ENCODE data around the gene CDH22.

DNA sequence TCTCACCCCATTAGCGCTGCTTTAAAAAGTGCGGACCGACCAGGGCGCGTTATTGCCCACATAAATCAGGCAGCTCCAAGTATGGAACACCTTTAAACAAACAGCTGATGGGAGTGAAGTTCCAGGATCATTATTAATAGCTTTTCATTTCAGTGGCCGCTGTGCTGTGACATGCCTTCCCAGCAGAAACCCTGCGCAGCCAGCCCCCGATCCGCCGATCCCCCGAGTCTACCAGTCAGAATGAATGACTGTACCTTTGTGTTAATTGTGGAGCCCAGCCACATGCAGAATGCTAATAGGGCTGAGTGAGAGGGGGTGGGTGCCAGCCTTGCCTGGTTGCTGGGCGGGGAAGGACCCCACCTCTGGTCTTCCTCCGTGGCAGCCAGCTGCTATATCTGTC, 21.9 kb downstream of the CDH22 start:
- TF ChIP-seq, protein P1, sequence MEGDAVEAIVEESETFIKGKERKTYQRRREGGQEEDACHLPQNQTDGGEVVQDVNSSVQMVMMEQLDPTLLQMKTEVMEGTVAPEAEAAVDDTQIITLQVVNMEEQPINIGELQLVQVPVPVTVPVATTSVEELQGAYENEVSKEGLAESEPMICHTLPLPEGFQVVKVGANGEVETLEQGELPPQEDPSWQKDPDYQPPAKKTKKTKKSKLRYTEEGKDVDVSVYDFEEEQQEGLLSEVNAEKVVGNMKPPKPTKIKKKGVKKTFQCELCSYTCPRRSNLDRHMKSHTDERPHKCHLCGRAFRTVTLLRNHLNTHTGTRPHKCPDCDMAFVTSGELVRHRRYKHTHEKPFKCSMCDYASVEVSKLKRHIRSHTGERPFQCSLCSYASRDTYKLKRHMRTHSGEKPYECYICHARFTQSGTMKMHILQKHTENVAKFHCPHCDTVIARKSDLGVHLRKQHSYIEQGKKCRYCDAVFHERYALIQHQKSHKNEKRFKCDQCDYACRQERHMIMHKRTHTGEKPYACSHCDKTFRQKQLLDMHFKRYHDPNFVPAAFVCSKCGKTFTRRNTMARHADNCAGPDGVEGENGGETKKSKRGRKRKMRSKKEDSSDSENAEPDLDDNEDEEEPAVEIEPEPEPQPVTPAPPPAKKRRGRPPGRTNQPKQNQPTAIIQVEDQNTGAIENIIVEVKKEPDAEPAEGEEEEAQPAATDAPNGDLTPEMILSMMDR (conservative IDR thresholded peaks at IDR 0.05 in 1 of 2, IDR thresholded peaks at IDR 0.05 in 1 of 2; ENCODE audit: low read depth in 1 of 2, low read length in 2 of 2), result no peak
- TF ChIP-seq EZH2 (IDR thresholded peaks at IDR 0.05; ENCODE audit: low read length, missing control alignments), result no peak
